Measurements from ENCODE around the gene RPE65. TPM values are rescaled to one million over a fixed set of nuclear protein-coding genes. Genes with fewer than 3 reads are reported as not detected.

Gene RPE65
- polyA plus RNA-seq, 1 donor (not counting 4 experiments of a cell fraction or from before 2014, with no cell fraction given) = not detected

- dilution Hi-C loops (cut with MboI; ENCODE audit: extremely low pct_ligation_motif_present, low sequenced_read_pairs) = no loop called here
- H3K4me3 ChIP-seq (ENCODE audit: control insufficient read depth in 2 of 3, extremely low read depth in 1 of 3, insufficient read depth in 2 of 3, low read depth in 1 of 3, low read length in 3 of 3) = no peak overlapping the region
These were observed 7.7 kb downstream of the RPE65 start for GRCh38 chr1:68442006-68442405.

GRCh38 chr1:68438310-68438709 is 11.4 kb downstream of the RPE65 start:
- Histone ChIP-seq H4K20me1 (ENCODE audit: control insufficient read depth, extremely low read depth, insufficient read depth, low read length) (no peaks in the 10 kb centered on the region), H2AFZ (ENCODE audit: control insufficient read depth, low read length) (no peak overlapping the region), H3K9me1 (ENCODE audit: control insufficient read depth, extremely low read depth, insufficient read depth, low read length) (no peaks in the 10 kb centered on the region), H3K4me2 (ENCODE audit: control insufficient read depth, extremely low read depth, insufficient read depth, low read depth, low read length) (no peak overlapping the region), H3K4me3 (ENCODE audit: control insufficient read depth in 2 of 3, extremely low read depth in 1 of 3, insufficient read depth in 2 of 3, low read depth in 1 of 3, low read length in 3 of 3) (no peak overlapping the region), H3K4me1 (ENCODE audit: control insufficient read depth, extremely low read depth, insufficient read depth, low read length) (no peaks in the 10 kb centered on the region), H3K27ac (ENCODE audit: control insufficient read depth, insufficient read depth, low read length) (no peak overlapping the region), H3K36me3 (ENCODE audit: control insufficient read depth in 2 of 2, extremely low read depth in 1 of 2, insufficient read depth in 2 of 2, low read length in 2 of 2) (no peaks in the 10 kb centered on the region), H3K79me2 (ENCODE audit: control insufficient read depth, insufficient read depth, low read length) (no peaks in the 10 kb centered on the region), H3K9me3 (ENCODE audit: control insufficient read depth, low read depth, low read length) (no peaks in the 10 kb centered on the region), H3K9ac (ENCODE audit: control insufficient read depth, extremely low read depth, insufficient read depth, low read length) (no peak overlapping the region), H3K27me3 (ENCODE audit: control insufficient read depth, extremely low read depth, insufficient read depth, low read length) (no peaks in the 10 kb centered on the region)
- TF ChIP-seq CTCF (optimal IDR thresholded peaks at IDR 0.05 in 1 of 3, IDR thresholded peaks at IDR 0.05 in 1 of 3, conservative IDR thresholded peaks at IDR 0.05 in 1 of 3; ENCODE audit: extremely low read depth in 1 of 3, insufficient read depth in 2 of 3, low read length in 3 of 3) (no peak), EZH2 (IDR thresholded peaks at IDR 0.05; ENCODE audit: low read length) (no peak)
- dilution Hi-C loops (cut with MboI; ENCODE audit: extremely low pct_ligation_motif_present, low sequenced_read_pairs) = no loop called here
- no peak for DNase-seq (ENCODE audit: low read depth, low spot score)
- peak; percentile 20 for FAIRE-seq

More at GRCh38 chr1:68442006-68442405, 7.7 kb downstream of the RPE65 start:
- Histone ChIP-seq H3K4me2 (ENCODE audit: control insufficient read depth, extremely low read depth, insufficient read depth, low read depth, low read length) (no peak overlapping the region), H3K27me3 (ENCODE audit: control insufficient read depth, extremely low read depth, insufficient read depth, low read length) (no peaks in the 10 kb centered on the region), H3K27ac (ENCODE audit: control insufficient read depth, insufficient read depth, low read length) (no peak overlapping the region), H3K9me1 (ENCODE audit: control insufficient read depth, extremely low read depth, insufficient read depth, low read length) (no peaks in the 10 kb centered on the region), H3K79me2 (ENCODE audit: control insufficient read depth, insufficient read depth, low read length) (no peaks in the 10 kb centered on the region), H3K9ac (ENCODE audit: control insufficient read depth, extremely low read depth, insufficient read depth, low read length) (no peak overlapping the region), H3K4me1 (ENCODE audit: control insufficient read depth, extremely low read depth, insufficient read depth, low read length) (no peaks in the 10 kb centered on the region), H4K20me1 (ENCODE audit: control insufficient read depth, extremely low read depth, insufficient read depth, low read length) (no peaks in the 10 kb centered on the region), H3K9me3 (ENCODE audit: control insufficient read depth, low read depth, low read length) (no peaks in the 10 kb centered on the region), H2AFZ (ENCODE audit: control insufficient read depth, low read length) (no peak overlapping the region), H3K36me3 (ENCODE audit: control insufficient read depth in 2 of 2, extremely low read depth in 1 of 2, insufficient read depth in 2 of 2, low read length in 2 of 2) (no peaks in the 10 kb centered on the region)
- peak in 1 of 3 experiments; percentile 20 for TF ChIP-seq CTCF (optimal IDR thresholded peaks at IDR 0.05 in 1 of 3, IDR thresholded peaks at IDR 0.05 in 1 of 3, conservative IDR thresholded peaks at IDR 0.05 in 1 of 3; ENCODE audit: extremely low read depth in 1 of 3, insufficient read depth in 2 of 3, low read length in 3 of 3)
- no peak for TF ChIP-seq EZH2 (IDR thresholded peaks at IDR 0.05; ENCODE audit: low read length)
- DNase-seq (ENCODE audit: low read depth, low spot score) (no peak), FAIRE-seq (no peak)
